Measurements from ENCODE around the gene FIBCD1. TPM values are rescaled to one million over a fixed set of nuclear protein-coding genes. Genes with fewer than 3 reads are reported as not detected.

FIBCD1 gene
- total and polyA plus RNA-seq, 9 of the 15 experiments (the other 6 are each of a cell fraction or from before 2014, with no cell fraction given): 0.53 to 1.2 (median 0.95) TPM; not detected in 4

DNA sequence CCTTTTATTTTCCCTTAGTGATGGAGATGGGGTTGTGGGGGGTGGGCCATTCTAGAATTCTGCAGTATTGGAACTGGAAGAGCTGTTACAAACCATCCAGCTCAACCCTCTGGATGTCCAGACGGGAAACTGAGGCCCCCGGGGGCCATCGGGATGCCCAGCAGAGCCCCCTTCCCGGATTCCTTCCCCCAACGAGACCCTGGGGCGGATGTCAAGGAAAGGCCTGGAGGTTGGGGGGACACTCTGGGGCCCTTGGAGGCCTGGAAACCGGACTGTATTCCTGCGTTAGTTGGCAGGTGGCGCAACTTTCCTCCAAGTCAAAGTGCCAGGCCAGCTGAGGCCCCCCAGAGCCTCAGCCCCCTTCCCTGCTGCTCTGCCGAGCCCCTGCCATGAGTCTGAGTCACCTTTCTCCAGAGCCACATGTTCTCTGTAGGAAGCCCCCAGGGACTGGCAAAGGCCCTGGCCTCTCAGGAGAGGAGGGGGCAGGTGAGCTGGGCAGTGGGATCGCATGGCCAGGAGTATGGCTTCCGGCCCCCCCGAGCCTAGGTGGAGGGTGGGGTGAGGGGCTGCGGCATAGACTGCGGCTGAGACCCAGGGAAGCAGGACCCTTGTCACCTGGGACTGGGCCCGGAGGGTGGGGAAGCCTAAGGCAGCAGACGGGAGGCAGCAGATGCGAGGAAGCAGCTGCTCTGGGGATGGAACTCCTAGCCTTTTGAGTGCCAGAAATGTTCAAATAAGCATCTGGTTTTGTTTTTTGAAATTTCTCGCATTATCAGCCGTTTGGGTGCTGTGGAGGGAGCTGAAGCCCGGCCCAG is 17.8 kb upstream of the FIBCD1 start:
- Histone ChIP-seq H3K9me3 (replicated peaks; ENCODE audit: control insufficient read depth, insufficient read depth, low read depth, low read length) (peaks cover 26% of the 10 kb centered on the region), H3K79me2 (ENCODE audit: control insufficient read depth, insufficient read depth, low read length) (no peaks in the 10 kb centered on the region), H3K27me3 (ENCODE audit: control insufficient read depth in 2 of 2, insufficient read depth in 2 of 2, low read length in 2 of 2) (peaks cover 11 to 32% of the 10 kb centered on the region in 2 experiments; a peak in 4 of 5 replicates), H4K20me1 (replicated peaks; ENCODE audit: control insufficient read depth, insufficient read depth, low read length) (no peaks in the 10 kb centered on the region), H3K4me1 (replicated peaks in 1 of 2; ENCODE audit: control insufficient read depth in 2 of 2, insufficient read depth in 2 of 2, low read length in 2 of 2) (peaks cover 0 to 4% of the 10 kb centered on the region in 2 experiments; a peak in 1 of 5 replicates), H3K4me2 (ENCODE audit: insufficient read depth, low read length) (no peak overlapping the region), H3K9me1 (ENCODE audit: control insufficient read depth, insufficient read depth, low read length) (no peaks in the 10 kb centered on the region), H3K36me3 (ENCODE audit: control insufficient read depth, insufficient read depth, low read length) (no peaks in the 10 kb centered on the region), H3K4me3 (no peak overlapping the region), H3K27ac (ENCODE audit: extremely low read depth, low read depth, low read length) (no peak overlapping the region), H2AFZ (ENCODE audit: low read depth, low read length) (no peak overlapping the region), H3K9ac (ENCODE audit: insufficient read depth in 1 of 2, low read depth in 2 of 2, low read length in 2 of 2) (no peak overlapping the region)
- no peak for TF ChIP-seq ZNF133 (CRISPR knock-in tag; IDR thresholded peaks at IDR 0.05)
- TF ChIP-seq, protein P1, sequence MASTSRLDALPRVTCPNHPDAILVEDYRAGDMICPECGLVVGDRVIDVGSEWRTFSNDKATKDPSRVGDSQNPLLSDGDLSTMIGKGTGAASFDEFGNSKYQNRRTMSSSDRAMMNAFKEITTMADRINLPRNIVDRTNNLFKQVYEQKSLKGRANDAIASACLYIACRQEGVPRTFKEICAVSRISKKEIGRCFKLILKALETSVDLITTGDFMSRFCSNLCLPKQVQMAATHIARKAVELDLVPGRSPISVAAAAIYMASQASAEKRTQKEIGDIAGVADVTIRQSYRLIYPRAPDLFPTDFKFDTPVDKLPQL (IDR thresholded peaks at IDR 0.05; ENCODE audit: extremely low read depth, insufficient read length): no peak
- no peak for TF ChIP-seq JUNB (CRISPR knock-in tag; conservative IDR thresholded peaks at IDR 0.05)
- TF ChIP-seq HDAC6 (IDR thresholded peaks at IDR 0.05; ENCODE audit: low read depth, low read length): no peak
- no peak for TF ChIP-seq CBX3 (IDR thresholded peaks at IDR 0.05; ENCODE audit: borderline replicate concordance in 1 of 2, low read length in 2 of 2)
- no TSS peak for BruUV-seq (replicated peaks)
- intact Hi-C loops (cut with micrococcal nuclease): no loop called here
- DNase-seq (ENCODE audit: extremely low read depth in 1 of 4, low spot score in 3 of 4) (peak in 3 of 4 experiments; percentile 56 to 63 (median 62)), FAIRE-seq (no peak), ATAC-seq (no peak)
- in situ Hi-C loops (cut with MboI): no loop called here
- ChIA-PET POLR2A (interaction anchor here (0.5 to 3.0 kb wide), 24 partner anchors 8 to 240 kb away, joined by 3 to 18 read pairs (median 4); partner anchors contain the start of gene NUP214), CTCF (ENCODE audit: low intra/inter-chr PET ratio) (interaction anchor here (0.6 kb wide), 1 partner anchor 49 kb away, joined by 3 read pairs; no protein-coding TSS in a partner anchor)
- 3% methylated on average over 21 of the region's 21 CpGs for WGBS (ENCODE audit: insufficient coverage, low coverage, missing lambda C conversion rate)

Data from K562 (cell line).